Measurements from ENCODE around the gene AKAP13. TPM values are rescaled to one million over a fixed set of nuclear protein-coding genes. Genes with fewer than 3 reads are reported as not detected.

AKAP13 gene
- total RNA-seq, 1 experiment from 2014 or later, result 47.3 TPM

DNA sequence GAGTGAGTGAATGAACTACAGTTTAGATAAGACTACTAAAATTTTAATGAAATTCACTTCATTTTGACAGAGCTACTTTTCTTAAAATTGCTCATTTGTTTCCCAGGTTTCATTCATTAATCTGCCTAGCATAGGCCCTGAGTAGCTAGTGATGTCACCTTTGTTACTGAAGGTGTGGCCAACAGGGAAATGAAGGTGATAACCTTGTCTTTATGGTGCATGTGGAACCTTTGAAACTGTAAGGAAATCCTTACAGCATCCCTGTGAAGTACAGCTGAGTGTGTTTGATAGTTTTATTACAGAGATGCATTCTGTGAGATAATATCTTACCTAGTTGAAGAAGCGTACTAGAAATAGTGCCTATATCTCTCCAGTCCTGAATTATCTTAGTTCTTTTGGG is 112.9 kb downstream of the AKAP13 start:
- H3K14ac ChIP-seq (ENCODE audit: insufficient read depth, low read length), result no peak overlapping the region
- peaks cover 3% of the 10 kb centered on the region; the same call in 1 of the 2 replicates for H3K4me1 ChIP-seq (ENCODE audit: insufficient read depth, low read length)
- H3K79me2 ChIP-seq (ENCODE audit: insufficient read depth, low read length), result peaks cover 7% of the 10 kb centered on the region; the same call in 1 of the 2 replicates
- no peak overlapping the region for H2BK120ac ChIP-seq (ENCODE audit: low read depth, low read length, poor library complexity, severe bottlenecking)
- H3K9ac ChIP-seq (ENCODE audit: extremely low read depth, insufficient read length, low read length), result no peak overlapping the region
- H2BK5ac ChIP-seq (ENCODE audit: insufficient read length, low read length), result no peak overlapping the region
- Mint-ChIP-seq H3K27ac (no peak overlapping the region), H3K36me3 (ENCODE audit: insufficient read depth in 1 of 3, low read depth in 3 of 3) (no peaks in the 10 kb centered on the region), H3K4me1 (peaks cover 33 to 39% of the 10 kb centered on the region in 2 experiments), H3K27me3 (ENCODE audit: low read depth) (no peaks in the 10 kb centered on the region), H3K9me3 (no peaks in the 10 kb centered on the region), H3K4me3 (no peak overlapping the region)
- no peak overlapping the region for H2BK12ac ChIP-seq (ENCODE audit: insufficient read length, low read depth, low read length)
- H2BK15ac ChIP-seq (ENCODE audit: low read depth, low read length), result no peak overlapping the region
- DNase-seq, result no peak
- TF ChIP-seq, protein P1, sequence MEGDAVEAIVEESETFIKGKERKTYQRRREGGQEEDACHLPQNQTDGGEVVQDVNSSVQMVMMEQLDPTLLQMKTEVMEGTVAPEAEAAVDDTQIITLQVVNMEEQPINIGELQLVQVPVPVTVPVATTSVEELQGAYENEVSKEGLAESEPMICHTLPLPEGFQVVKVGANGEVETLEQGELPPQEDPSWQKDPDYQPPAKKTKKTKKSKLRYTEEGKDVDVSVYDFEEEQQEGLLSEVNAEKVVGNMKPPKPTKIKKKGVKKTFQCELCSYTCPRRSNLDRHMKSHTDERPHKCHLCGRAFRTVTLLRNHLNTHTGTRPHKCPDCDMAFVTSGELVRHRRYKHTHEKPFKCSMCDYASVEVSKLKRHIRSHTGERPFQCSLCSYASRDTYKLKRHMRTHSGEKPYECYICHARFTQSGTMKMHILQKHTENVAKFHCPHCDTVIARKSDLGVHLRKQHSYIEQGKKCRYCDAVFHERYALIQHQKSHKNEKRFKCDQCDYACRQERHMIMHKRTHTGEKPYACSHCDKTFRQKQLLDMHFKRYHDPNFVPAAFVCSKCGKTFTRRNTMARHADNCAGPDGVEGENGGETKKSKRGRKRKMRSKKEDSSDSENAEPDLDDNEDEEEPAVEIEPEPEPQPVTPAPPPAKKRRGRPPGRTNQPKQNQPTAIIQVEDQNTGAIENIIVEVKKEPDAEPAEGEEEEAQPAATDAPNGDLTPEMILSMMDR (conservative IDR thresholded peaks at IDR 0.05), result no peak
- no peaks in the 10 kb centered on the region for H4K20me1 ChIP-seq (ENCODE audit: control insufficient read depth, insufficient read depth, insufficient read length)
- no peak overlapping the region for H4K5ac ChIP-seq (ENCODE audit: insufficient read length, low read depth, low read length)
- H3K27me3 ChIP-seq (ENCODE audit: insufficient read depth, low read length), result no peaks in the 10 kb centered on the region
- no peak overlapping the region for H3K4me2 ChIP-seq (ENCODE audit: insufficient read depth, insufficient read length, low read length)
- no peaks in the 10 kb centered on the region for H3K9me3 ChIP-seq (ENCODE audit: control insufficient read depth, low read depth, low read length)
- no peak overlapping the region for H3K56ac ChIP-seq (ENCODE audit: insufficient read length, low read depth, low read length)
- no CpG with 5 or more reads among the region's 1 CpG for WGBS (ENCODE audit: extremely low coverage, insufficient read length, low lambda C conversion rate)
- H2AFZ ChIP-seq (ENCODE audit: low read length), result no peak overlapping the region
- no peak overlapping the region for H3K23ac ChIP-seq (ENCODE audit: insufficient read length, low read depth, low read length)
- no peak overlapping the region for H3K18ac ChIP-seq (ENCODE audit: insufficient read length, low read depth, low read length)
- no peak overlapping the region for H4K8ac ChIP-seq (replicated peaks; ENCODE audit: insufficient read length, low read depth, low read length)
- no peak overlapping the region for H3T11ph ChIP-seq (ENCODE audit: low read length)
- H4K91ac ChIP-seq (ENCODE audit: insufficient read length, low read depth, low read length), result no peak overlapping the region
- no peak overlapping the region for H3K27ac ChIP-seq (ENCODE audit: insufficient read length, low read depth, low read length)
- no peak overlapping the region for H3K4ac ChIP-seq (ENCODE audit: low read depth, low read length)
- no peak overlapping the region for H2AK5ac ChIP-seq (ENCODE audit: insufficient read length, low read length)
- H3K23me2 ChIP-seq (ENCODE audit: insufficient read length, low read depth, low read length, poor library complexity, severe bottlenecking), result no peaks in the 10 kb centered on the region
- H3K79me1 ChIP-seq (ENCODE audit: insufficient read depth, low read depth, low read length, poor library complexity, severe bottlenecking), result no peaks in the 10 kb centered on the region
- H2BK20ac ChIP-seq (ENCODE audit: low read depth, low read length, poor library complexity, severe bottlenecking), result no peak overlapping the region
